Progenitor cell of endocrine pancreas (in vitro differentiated cells): ENCODE data around the gene EIF4E1B. TPM values are rescaled to one million over a fixed set of nuclear protein-coding genes. Genes with fewer than 3 reads are reported as not detected.

Experiments used
- DNase-seq: peaks from one replicate; pipeline ENCODE4 v3.0.0; 2021; ENCODE audit warnings: low spot score; ENCODE audit not compliant: unreplicated experiment
- H3K27ac Mint-ChIP-seq: 2 replicates; pipeline ENCODE4 v1.8.0; 2021; ENCODE audit warnings: mild to moderate bottlenecking, moderate library complexity, mixed read lengths
- H3K27me3 Mint-ChIP-seq: 2 replicates; pipeline ENCODE4 v1.8.0; 2021; ENCODE audit warnings: mixed read lengths
- H3K36me3 Mint-ChIP-seq: 2 replicates; pipeline ENCODE4 v1.8.0; 2022; ENCODE audit warnings: mixed read lengths; ENCODE audit not compliant: insufficient read depth
- H3K4me1 Mint-ChIP-seq: 2 replicates; pipeline ENCODE4 v1.8.0; 2021; ENCODE audit warnings: low read depth, mixed read lengths
- H3K4me3 Mint-ChIP-seq: 2 replicates; pipeline ENCODE4 v1.8.0; 2021; ENCODE audit warnings: low read depth, mild to moderate bottlenecking, moderate library complexity, mixed read lengths
- H3K9me3 Mint-ChIP-seq: 2 replicates; pipeline ENCODE4 v1.8.0; 2021; ENCODE audit warnings: low read depth, mixed read lengths
- CTCF ChIP-seq: fragments of 200-600 bp; sonication (generic); IDR thresholded peaks from one replicate; pipeline ENCODE4 v1.5.0; 2021; ENCODE audit warnings: antibody characterized with exemption, mild to moderate bottlenecking; ENCODE audit not compliant: unreplicated experiment
- total RNA-seq: library from RNA; stranded (reverse); gene quantifications from 2 replicates; pipeline ENCODE4 v1.2.1, GENCODE V29; 2021

The EIF4E1B gene
- total RNA-seq, 1 donor from 2014 or later: not detected

DNA sequence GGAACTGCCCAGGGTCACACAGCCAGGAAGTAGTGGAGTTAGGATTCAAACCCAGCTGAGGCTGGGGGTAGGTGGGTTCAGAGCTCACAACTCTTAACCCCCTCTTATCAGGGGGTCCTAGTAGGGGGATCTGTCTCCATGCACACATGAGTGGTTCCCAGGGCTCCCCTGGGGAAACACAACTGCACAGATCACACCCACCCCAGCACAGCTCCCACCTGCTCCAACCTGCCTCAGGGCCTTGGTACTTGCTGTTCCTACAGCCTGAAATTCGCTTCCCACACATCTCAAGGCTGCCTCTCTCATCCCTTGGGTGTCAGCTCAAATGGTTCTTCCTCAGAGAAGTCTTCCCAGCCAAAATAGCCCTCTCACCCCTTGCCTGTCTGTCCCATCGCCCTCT is 5.0 kb upstream of the EIF4E1B start:
- DNase-seq: no peak
- TF ChIP-seq CTCF: no peak
- Mint-ChIP-seq H3K4me3 (no peak overlapping the region), H3K9me3 (no peaks in the 10 kb centered on the region), H3K36me3 (no peaks in the 10 kb centered on the region), H3K27me3 (peaks cover 84% of the 10 kb centered on the region), H3K4me1 (no peaks in the 10 kb centered on the region), H3K27ac (no peak overlapping the region)

GRCh38 chr5:176625966-176626875 is 4.3 kb upstream of the EIF4E1B start:
- no peak overlapping the region for H3K27ac Mint-ChIP-seq
- DNase-seq: no peak
- no peak overlapping the region for H3K4me3 Mint-ChIP-seq
- H3K36me3 Mint-ChIP-seq: no peaks in the 10 kb centered on the region
- H3K4me1 Mint-ChIP-seq: peaks cover 3% of the 10 kb centered on the region
- no peak for TF ChIP-seq CTCF
- H3K9me3 Mint-ChIP-seq: no peaks in the 10 kb centered on the region
- H3K27me3 Mint-ChIP-seq: peaks cover 85% of the 10 kb centered on the region

DNA sequence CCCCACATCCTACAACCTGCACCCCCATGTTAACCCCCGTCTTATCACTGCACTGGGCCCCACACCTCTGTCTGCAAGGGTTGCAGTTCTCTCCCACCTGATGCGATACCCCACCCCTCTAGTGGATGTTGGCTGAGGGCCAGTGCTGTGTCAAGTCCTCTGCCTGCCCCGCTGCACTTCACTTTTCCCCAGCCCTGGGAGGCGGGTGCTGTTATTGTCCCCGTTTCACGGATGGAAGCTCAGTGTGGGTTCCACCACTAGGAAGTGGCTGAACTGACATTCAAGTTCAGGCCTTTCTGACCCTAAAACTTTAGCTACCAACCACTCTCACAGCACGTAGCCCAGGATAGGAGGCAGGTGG is 3.6 kb upstream of the EIF4E1B start:
- TF ChIP-seq CTCF: no peak
- no peak for DNase-seq
- Mint-ChIP-seq H3K4me3 (no peak overlapping the region), H3K9me3 (no peaks in the 10 kb centered on the region), H3K27ac (no peak overlapping the region), H3K27me3 (peaks cover 86% of the 10 kb centered on the region), H3K36me3 (no peaks in the 10 kb centered on the region), H3K4me1 (peaks cover 3% of the 10 kb centered on the region)

- Mint-ChIP-seq H3K27me3 (peaks cover 84% of the 10 kb centered on the region), H3K36me3 (no peaks in the 10 kb centered on the region), H3K9me3 (no peaks in the 10 kb centered on the region), H3K27ac (no peak overlapping the region), H3K4me3 (no peak overlapping the region), H3K4me1 (peaks cover 3% of the 10 kb centered on the region)
- DNase-seq: no peak
- no peak for TF ChIP-seq CTCF
Observed at GRCh38 chr5:176627582-176627981, 2.9 kb upstream of the EIF4E1B start.

DNA sequence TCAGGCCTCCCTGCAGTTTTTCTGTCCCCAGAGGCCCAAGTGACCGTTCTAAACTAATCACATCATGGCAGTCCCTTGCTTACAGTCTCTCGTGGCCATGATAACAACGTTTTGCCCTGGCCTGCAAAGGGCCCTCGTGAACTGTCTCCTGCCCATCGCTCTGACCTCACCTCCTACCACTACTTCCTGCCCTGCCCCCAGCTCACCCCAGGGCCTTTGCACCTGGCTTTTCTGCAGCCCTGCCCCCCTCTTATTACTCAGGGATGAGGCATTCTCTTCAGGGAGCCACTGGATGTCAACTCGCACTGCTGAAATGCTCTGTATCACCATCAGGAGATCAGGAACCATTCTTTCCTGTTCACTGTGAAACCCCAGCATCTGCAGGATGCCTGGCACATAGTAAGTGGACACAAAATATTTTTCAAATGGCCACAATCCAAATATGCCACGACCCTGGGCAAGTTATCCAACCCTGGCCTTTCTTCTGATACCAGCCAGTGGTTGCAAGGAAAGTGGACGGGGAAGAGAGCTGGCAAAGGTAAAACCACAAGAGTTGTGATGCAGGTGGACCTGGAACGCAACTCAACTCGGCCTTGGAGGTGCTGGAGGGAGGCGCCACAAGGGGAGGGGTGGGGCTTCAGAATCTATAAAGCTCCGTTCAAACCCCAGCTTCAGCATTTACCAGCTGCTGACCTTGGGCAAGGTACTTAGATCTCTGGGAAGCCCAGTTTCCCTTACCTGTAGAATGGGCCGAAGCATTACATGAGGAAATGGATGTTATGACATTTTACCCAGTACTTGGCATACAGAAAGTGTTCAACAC is 1.9 kb upstream of the EIF4E1B start:
- no peak for TF ChIP-seq CTCF
- Mint-ChIP-seq H3K27ac (no peak overlapping the region), H3K27me3 (peaks cover 85% of the 10 kb centered on the region), H3K36me3 (no peaks in the 10 kb centered on the region), H3K9me3 (no peaks in the 10 kb centered on the region), H3K4me1 (peaks cover 3% of the 10 kb centered on the region), H3K4me3 (no peak overlapping the region)
- no peak for DNase-seq
